ENCODE data around the gene PLG. TPM values are rescaled to one million over a fixed set of nuclear protein-coding genes. Genes with fewer than 3 reads are reported as not detected.
"Not testable (repeated sequence)": the region's sequence is repeated elsewhere in the genome, so short reads cannot be mapped to it uniquely, and the experiment has no call there.

The PLG gene
- total RNA-seq, 1 donor from 2014 or later: not detected

DNA sequence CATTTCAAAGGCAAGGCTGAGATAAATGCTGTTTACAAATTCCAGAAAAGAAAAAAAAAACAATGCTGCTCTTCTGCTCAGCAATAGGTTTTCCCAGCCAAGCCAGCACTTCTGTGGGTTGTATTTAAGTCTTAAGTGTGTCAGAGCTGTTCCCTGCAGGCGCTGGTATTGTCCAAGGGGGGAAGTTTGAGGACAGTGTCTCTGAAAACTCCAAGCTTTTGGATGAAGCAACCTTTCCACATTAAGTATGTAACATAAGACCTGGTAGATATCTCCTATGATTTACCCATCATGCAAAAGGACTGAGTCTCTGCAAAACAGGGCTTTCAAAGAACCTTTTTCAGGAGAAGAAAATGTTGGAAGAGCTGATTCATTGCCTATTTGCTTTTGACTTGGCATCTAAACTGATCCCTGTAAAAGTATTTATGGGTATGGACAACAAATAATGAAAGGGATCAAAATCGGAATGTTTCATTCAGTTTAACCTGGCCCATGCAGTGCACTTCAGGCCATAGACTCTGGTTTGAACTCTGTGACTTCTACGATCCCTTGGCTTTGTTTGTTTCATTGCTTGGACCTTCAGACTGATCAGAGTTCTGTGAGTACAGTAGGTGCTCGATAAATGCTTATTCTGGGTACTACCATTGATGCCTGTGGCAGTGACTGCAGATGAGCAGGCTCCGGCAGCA, 16.1 kb upstream of the PLG start:
- no peak for DNase-seq
- intact Hi-C loops (cut with DNase I): no loop called here
- Histone ChIP-seq H3K36me3 (no peaks in the 10 kb centered on the region), H3K27ac (no peak overlapping the region), H3K4me1 (no peaks in the 10 kb centered on the region), H3K9me3 (no peaks in the 10 kb centered on the region), H3K27me3 (no peaks in the 10 kb centered on the region), H3K4me3 (no peak overlapping the region)
- ATAC-seq: no peak
- TF ChIP-seq, protein P1, sequence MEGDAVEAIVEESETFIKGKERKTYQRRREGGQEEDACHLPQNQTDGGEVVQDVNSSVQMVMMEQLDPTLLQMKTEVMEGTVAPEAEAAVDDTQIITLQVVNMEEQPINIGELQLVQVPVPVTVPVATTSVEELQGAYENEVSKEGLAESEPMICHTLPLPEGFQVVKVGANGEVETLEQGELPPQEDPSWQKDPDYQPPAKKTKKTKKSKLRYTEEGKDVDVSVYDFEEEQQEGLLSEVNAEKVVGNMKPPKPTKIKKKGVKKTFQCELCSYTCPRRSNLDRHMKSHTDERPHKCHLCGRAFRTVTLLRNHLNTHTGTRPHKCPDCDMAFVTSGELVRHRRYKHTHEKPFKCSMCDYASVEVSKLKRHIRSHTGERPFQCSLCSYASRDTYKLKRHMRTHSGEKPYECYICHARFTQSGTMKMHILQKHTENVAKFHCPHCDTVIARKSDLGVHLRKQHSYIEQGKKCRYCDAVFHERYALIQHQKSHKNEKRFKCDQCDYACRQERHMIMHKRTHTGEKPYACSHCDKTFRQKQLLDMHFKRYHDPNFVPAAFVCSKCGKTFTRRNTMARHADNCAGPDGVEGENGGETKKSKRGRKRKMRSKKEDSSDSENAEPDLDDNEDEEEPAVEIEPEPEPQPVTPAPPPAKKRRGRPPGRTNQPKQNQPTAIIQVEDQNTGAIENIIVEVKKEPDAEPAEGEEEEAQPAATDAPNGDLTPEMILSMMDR (IDR thresholded peaks at IDR 0.05): no peak

DNA sequence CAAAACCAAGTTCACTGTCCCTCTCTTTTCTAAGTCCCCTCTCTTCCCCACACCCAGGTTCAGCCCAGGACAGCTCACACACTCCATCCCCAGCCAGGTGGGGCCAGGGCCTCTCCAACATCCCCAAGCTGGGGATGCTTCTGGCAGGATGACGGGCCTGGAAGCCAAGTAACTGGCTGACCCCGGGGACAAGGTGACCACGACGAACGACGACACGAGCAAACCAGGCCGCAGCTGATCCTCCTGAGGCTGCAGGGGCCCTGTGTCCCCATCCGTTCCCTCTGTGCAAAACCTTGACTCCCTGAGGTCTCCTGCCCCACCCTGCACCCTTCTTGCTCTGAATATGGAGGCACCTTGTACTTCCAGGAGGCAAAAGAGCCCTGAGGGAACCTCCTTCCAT, 11.6 kb upstream of the PLG start:
- Histone ChIP-seq H3K9me3 (no peaks in the 10 kb centered on the region), H3K4me1 (no peaks in the 10 kb centered on the region), H3K27me3 (no peaks in the 10 kb centered on the region), H3K27ac (no peak overlapping the region), H3K36me3 (no peaks in the 10 kb centered on the region), H3K4me3 (no peak overlapping the region)
- TF ChIP-seq, protein P1 (IDR thresholded peaks at IDR 0.05): no peak
- intact Hi-C loops (cut with DNase I): no loop called here
- ATAC-seq (no peak), DNase-seq (no peak)

DNA sequence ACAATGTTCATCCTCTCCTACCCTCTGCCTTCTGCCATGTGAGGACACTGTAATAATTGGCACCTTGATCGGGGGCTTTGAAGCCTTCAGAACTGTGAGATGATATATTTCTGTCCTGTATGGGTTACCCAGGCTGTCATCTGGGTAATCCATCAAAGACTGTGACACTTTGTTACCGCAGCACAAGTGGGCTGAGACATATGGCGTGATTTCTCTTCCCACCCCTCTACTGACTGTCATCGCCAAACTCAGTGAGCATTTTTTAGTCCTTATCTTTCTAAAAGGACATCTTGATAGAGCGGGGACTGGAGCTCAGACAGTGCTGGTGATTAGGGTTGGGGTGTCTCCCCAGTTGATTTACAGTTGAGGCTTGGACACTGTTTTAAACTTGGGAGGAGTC, 10.4 kb upstream of the PLG start:
- TF ChIP-seq, protein P1 (IDR thresholded peaks at IDR 0.05): no peak
- Histone ChIP-seq H3K4me3 (no peak overlapping the region), H3K36me3 (no peaks in the 10 kb centered on the region), H3K9me3 (no peaks in the 10 kb centered on the region), H3K4me1 (no peaks in the 10 kb centered on the region), H3K27ac (no peak overlapping the region), H3K27me3 (no peaks in the 10 kb centered on the region)
- no peak for DNase-seq
- intact Hi-C loops (cut with DNase I): no loop called here
- no peak for ATAC-seq

DNA sequence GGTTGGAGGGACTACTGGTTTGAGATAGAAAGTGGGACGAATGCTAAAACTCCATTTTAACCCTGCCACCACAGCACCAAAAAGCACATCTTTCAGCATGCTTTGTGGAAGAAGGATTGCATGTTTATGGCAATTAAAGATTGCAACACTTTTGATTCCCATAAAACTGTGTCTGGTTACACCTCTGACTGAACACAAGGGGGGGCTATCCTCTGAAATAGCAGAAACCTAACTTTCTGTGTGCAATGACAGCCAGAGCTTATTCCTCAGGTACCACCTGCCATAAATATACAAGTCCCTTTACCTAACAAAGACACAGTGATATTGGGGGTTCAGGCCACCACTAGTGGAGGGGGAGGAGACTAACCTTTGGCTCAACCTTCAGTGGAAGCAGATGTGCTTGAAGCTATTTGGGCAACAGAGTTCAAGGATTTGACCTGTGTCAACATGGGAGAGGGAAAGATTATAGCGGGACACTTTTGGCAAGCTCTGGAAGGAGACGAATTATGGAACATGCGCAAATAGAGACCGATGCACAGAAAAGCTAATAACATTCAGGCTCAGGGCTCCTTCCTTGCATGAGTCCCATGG, 9.6 kb upstream of the PLG start:
- Histone ChIP-seq H3K4me1 (no peaks in the 10 kb centered on the region), H3K27me3 (no peaks in the 10 kb centered on the region), H3K27ac (no peak overlapping the region), H3K4me3 (no peak overlapping the region), H3K9me3 (no peaks in the 10 kb centered on the region), H3K36me3 (no peaks in the 10 kb centered on the region)
- TF ChIP-seq, protein P1 (IDR thresholded peaks at IDR 0.05): no peak
- ATAC-seq: no peak
- intact Hi-C loops (cut with DNase I): no loop called here
- DNase-seq: no peak

DNA sequence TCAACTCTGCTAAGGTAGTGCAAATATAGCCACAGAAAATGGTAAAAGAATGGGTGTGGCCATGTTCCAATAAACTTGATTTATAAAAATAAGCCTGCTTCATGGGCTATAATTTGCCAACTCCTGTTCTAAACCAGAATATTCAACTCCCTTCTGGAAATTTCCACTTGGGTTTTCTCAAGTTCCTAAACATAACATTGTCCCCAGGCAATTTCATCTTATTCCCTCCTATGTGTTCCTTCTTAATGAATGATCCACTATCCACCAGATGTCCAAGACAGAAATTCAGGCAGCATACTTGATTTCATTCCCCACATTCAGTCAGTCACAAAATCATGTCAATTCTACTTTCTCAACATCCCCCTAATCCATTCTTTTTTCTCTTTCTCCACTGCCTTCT, 7.0 kb upstream of the PLG start:
- H3K9me3 ChIP-seq; intact Hi-C loops (cut with DNase I); ATAC-seq: not testable (repeated sequence)

DNA sequence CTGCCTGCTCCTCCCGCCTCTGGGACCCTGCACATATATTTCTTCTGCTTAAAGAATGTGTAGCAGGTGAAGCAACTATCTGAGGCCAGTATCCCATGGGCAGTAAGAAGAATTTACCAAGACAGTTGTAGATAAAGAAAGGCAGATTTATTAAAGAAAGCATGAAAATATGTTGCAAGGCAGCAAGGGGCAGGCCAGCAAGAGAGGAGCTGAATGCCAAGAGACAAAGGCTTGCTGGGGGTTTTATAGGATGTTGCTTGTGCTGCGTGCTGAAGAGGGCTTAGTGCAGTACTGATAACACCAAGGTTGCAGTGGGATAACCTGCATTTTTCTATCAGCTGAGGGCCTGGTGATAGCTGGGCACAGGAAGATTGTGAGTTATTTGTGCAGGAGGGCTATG, 6.4 kb upstream of the PLG start:
- ATAC-seq; DNase-seq; H3K9me3 ChIP-seq; H3K4me3 ChIP-seq; H3K27ac ChIP-seq; H3K27me3 ChIP-seq; H3K4me1 ChIP-seq; intact Hi-C loops (cut with DNase I); H3K36me3 ChIP-seq: not testable (repeated sequence)

More for the DNA sequence above, 7.0 kb upstream of the PLG start:
- not testable (repeated sequence) for H3K4me3 ChIP-seq, H3K36me3 ChIP-seq, H3K27ac ChIP-seq, H3K4me1 ChIP-seq, H3K27me3 ChIP-seq, DNase-seq

DNA sequence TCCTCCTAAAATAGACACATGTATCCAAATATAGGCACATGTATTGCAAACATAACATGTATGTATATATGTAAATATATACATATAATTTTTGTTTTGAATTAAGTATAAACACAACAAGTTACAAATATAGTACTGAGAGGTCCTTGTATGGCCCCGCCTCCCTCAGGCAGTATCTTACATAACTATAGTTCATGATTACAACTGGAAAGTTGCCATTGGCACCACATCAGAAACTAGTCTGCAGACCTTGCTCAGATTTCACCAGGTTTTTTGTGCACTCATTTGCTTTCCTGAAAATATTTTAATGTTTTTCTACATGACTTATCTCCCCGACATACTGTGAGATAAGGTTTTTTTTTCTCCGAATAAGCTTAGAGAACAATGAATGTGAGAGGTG, 5.2 kb upstream of the PLG start:
- H3K27ac ChIP-seq; H3K4me1 ChIP-seq; ATAC-seq; H3K27me3 ChIP-seq; H3K4me3 ChIP-seq; H3K36me3 ChIP-seq; intact Hi-C loops (cut with DNase I); DNase-seq; H3K9me3 ChIP-seq: not testable (repeated sequence)

All from upper lobe of right lung (tissue), 1 donor.